K562 (cell line): ENCODE measurements around the gene TARBP2. TPM values are rescaled to one million over a fixed set of nuclear protein-coding genes. Genes with fewer than 3 reads are reported as not detected.

ENCODE experiments used
- ATAC-seq: fragments of 200-7000 bp; cut with Tn5 transposase; 3 replicates; pipeline ENCODE4 v1.9.1; 2020; ENCODE audit warnings: moderate library complexity
- BruUV-seq: library from RNA; stranded (reverse); fragments of 400-500 nt; replicated peaks from 2 replicates; lab custom pipeline; 2021; lab: Mats Ljungman, UMichigan
- CTCF ChIA-PET: fragments of 300-600 bp; formaldehyde crosslinking; extraction: SDS; loops from one replicate; lab custom pipeline; 2021; ENCODE audit warnings: low intra/inter-chr PET ratio; lab: Yijun Ruan, JAX
- POLR2A ChIA-PET: fragments of 300-600, 350-650 bp; sonication (Branson Sonifier 250); formaldehyde crosslinking; extraction: SDS; loops from one replicate; lab custom pipeline; 2021; ENCODE audit warnings: antibody characterized with exemption, inconsistent platforms; lab: Yijun Ruan, JAX
- DNase-seq, 4 experiments: peaks; one replicate each; pipeline versions ENCODE4 v3.0.0 to v3.0.0-alpha.2; 2011 to 2018; ENCODE audit warnings: low spot score in 3 of 4, mixed read lengths in 3 of 4; ENCODE audit errors: extremely low read depth in 1 of 4
- FAIRE-seq: peaks from 2 replicates; lab custom pipeline; 2011; peaks lifted over from hg19 to GRCh38; lab: Jason Lieb, UNC
- H2AFZ ChIP-seq: 2 replicates; pipeline ENCODE4 v1.6.0; 2011; ENCODE audit warnings: low read depth, low read length, control low read depth, inconsistent platforms
- H3K27ac ChIP-seq: fragments of 200-600 bp; 3 replicates; pipeline ENCODE4 v1.8.0; 2011; ENCODE audit warnings: low read depth, mild to moderate bottlenecking, control low read depth, inconsistent platforms, low read length, moderate library complexity, mixed read lengths; ENCODE audit errors: extremely low read depth
- H3K27me3 ChIP-seq, 2 experiments: fragments of 300-600 bp in 1 of 2; 2 replicates in 1 of 2; 3 replicates in 1 of 2; pipeline versions ENCODE4 v1.6.0 to v1.8.0; 2011; ENCODE audit warnings: inconsistent platforms in 2 of 2, low read length in 2 of 2, mild to moderate bottlenecking in 1 of 2, mixed read lengths in 1 of 2, moderate library complexity in 1 of 2; ENCODE audit not compliant: control insufficient read depth in 2 of 2, insufficient read depth in 2 of 2
- H3K36me3 ChIP-seq: fragments of 300-600 bp; 3 replicates; pipeline ENCODE4 v1.8.0; 2011; ENCODE audit warnings: mild to moderate bottlenecking, low read length, inconsistent platforms; ENCODE audit not compliant: control insufficient read depth, insufficient read depth
- H3K4me1 ChIP-seq, 2 experiments: fragments of 200-600 bp in 1 of 2; replicated peaks in 1 of 2; 2 replicates in 1 of 2; 3 replicates in 1 of 2; pipeline versions ENCODE4 v1.5.1 to v1.8.0; 2011; ENCODE audit warnings: inconsistent platforms in 2 of 2, low read length in 2 of 2, mild to moderate bottlenecking in 1 of 2, mixed read lengths in 1 of 2, moderate library complexity in 1 of 2; ENCODE audit not compliant: control insufficient read depth in 2 of 2, insufficient read depth in 2 of 2
- H3K4me2 ChIP-seq: 2 replicates; pipeline ENCODE4 v1.6.1; 2011; ENCODE audit warnings: low read length, control low read depth, inconsistent platforms, mixed read lengths; ENCODE audit not compliant: insufficient read depth
- H3K4me3 ChIP-seq: fragments of 200-600 bp; sonication (generic), shearing (Covaris generic); 2 replicates; pipeline ENCODE4 v1.5.1; 2016; ENCODE audit warnings: control low read depth, inconsistent platforms
- H3K79me2 ChIP-seq: fragments of 200-600 bp; 3 replicates; pipeline ENCODE4 v1.8.0; 2011; ENCODE audit warnings: low read length, inconsistent platforms; ENCODE audit not compliant: control insufficient read depth, insufficient read depth
- H3K9ac ChIP-seq, 2 experiments: 2 replicates each; pipeline versions ENCODE4 v1.6.0 to v1.6.1; 2011; ENCODE audit warnings: low read depth in 2 of 2, low read length in 2 of 2, control low read depth in 1 of 2, inconsistent platforms in 1 of 2, mild to moderate bottlenecking in 1 of 2, mixed read lengths in 1 of 2; ENCODE audit not compliant: insufficient read depth in 1 of 2
- H3K9me1 ChIP-seq: one replicate; pipeline ENCODE4 v1.6.0; 2011; ENCODE audit warnings: inconsistent platforms, mild to moderate bottlenecking, low read length, moderate library complexity; ENCODE audit not compliant: control insufficient read depth, insufficient read depth
- H3K9me3 ChIP-seq: replicated peaks from 2 replicates; pipeline ENCODE4 v1.5.1; 2011; ENCODE audit warnings: low read depth, low read length, inconsistent platforms; ENCODE audit not compliant: control insufficient read depth, insufficient read depth
- H4K20me1 ChIP-seq: replicated peaks from 2 replicates; pipeline ENCODE4 v1.6.1; 2011; ENCODE audit warnings: low read length, inconsistent platforms, mixed read lengths; ENCODE audit not compliant: control insufficient read depth, insufficient read depth
- ELK1 ChIP-seq: sonication (generic); formaldehyde crosslinking; IDR thresholded peaks from 2 replicates; pipeline ENCODE4 v1.8.1; 2022; ENCODE audit warnings: missing genetic modification reagents
- FOXJ2 ChIP-seq: fragments of 200-800 bp; sonication (Bioruptor generic); IDR thresholded peaks from 2 replicates; pipeline ENCODE4 v1.6.1; 2016; ENCODE audit warnings: missing genetic modification characterization, missing compliant biosample characterization
- NFIX ChIP-seq: fragments of 250-450 bp; sonication (Bioruptor Pico); IDR thresholded peaks from 2 replicates; pipeline ENCODE4 v1.4.0; 2020; ENCODE audit warnings: low read depth, mild to moderate bottlenecking, moderate library complexity
- NUFIP1 ChIP-seq: fragments of 450-650 bp; IDR thresholded peaks from 2 replicates; pipeline ENCODE4 v1.6.1; 2018; ENCODE audit not compliant: partially characterized antibody
- POLR3G ChIP-seq: IDR thresholded peaks from 2 replicates; pipeline ENCODE4 v1.6.1; 2011; ENCODE audit not compliant: insufficient read length, insufficient replicate concordance; ENCODE audit errors: extremely low read depth
- PTTG1 ChIP-seq: fragments of 450-650 bp; IDR thresholded peaks from 2 replicates; pipeline ENCODE4 v1.6.1; 2016; ENCODE audit warnings: low read depth, mild to moderate bottlenecking, missing genetic modification characterization, missing compliant biosample characterization
- ZNF282 ChIP-seq: sonication (generic); formaldehyde crosslinking; IDR thresholded peaks from 2 replicates; pipeline ENCODE4 v1.8.1; 2023; ENCODE audit warnings: missing genetic modification reagents
- ZNF785 ChIP-seq: fragments of 250-450 bp; sonication (Bioruptor Pico); IDR thresholded peaks from 2 replicates; pipeline ENCODE4 v1.4.0; 2020; ENCODE audit warnings: mild to moderate bottlenecking
- WGBS: fragments of 100-300 bp; shearing (Covaris generic); methylation state at CpG from one replicate; pipeline ENCODE4 v1.1.6; 2016; ENCODE audit warnings: low coverage, mixed read lengths; ENCODE audit not compliant: insufficient coverage; ENCODE audit errors: missing lambda C conversion rate; 5-methylcytosine and 5-hydroxymethylcytosine counted together
- in situ Hi-C: fragments of 300-500 bp; cut with MboI; formaldehyde crosslinking; loops from 4 replicates; pipeline ENCODE4 v1.15.0; 2018; ENCODE audit warnings: inconsistent platforms, mixed read lengths
- intact Hi-C: fragments of 100-400 bp; cut with micrococcal nuclease; formaldehyde crosslinking; loops from 2 replicates; pipeline ENCODE4 v1.14.2; 2022
- polyA plus RNA-seq, 8 experiments: library from polyadenylated mRNA; depleted of rRNA in 4 of 8; stranded (reverse) in 5 of 8; unstranded in 3 of 8; fragments of >200 nt; fragmentation: Nextera tagmentation in 2 of 8; fragmentation: Illumina TruSeq in 1 of 8; extraction: Ambion mirVana in 2 of 8; extraction: Trizol in 1 of 8; gene quantifications; 2 replicates each; pipeline versions ENCODE4 v1.2.1 to v1.2.3, GENCODE V29; 2011 to 2014; ENCODE audit warnings: inconsistent platforms in 1 of 8, missing spikeins in 1 of 8
- total RNA-seq, 7 experiments: library from RNA; depleted of rRNA in 6 of 7; stranded (reverse); fragments of >200 nt in 6 of 7; fragmentation: Illumina TruSeq in 2 of 7; extraction: Trizol in 2 of 7; gene quantifications; 2 replicates each; pipeline versions ENCODE4 v1.2.1 to v1.2.3, GENCODE V29; 2011 to 2021; ENCODE audit warnings: low replicate concordance in 1 of 7

The TARBP2 gene
- total and polyA plus RNA-seq, 9 of the 15 experiments (the other 6 are each of a cell fraction or from before 2014, with no cell fraction given): 5.6 to 69.0 (median 44.6) TPM

GRCh38 chr12:53530920-53531319 is 29.8 kb downstream of the TARBP2 start:
- Histone ChIP-seq H3K9me3 (no peaks in the 10 kb centered on the region), H3K79me2 (no peaks in the 10 kb centered on the region), H3K36me3 (peaks cover 53% of the 10 kb centered on the region; the same call in 2 of the 3 replicates), H3K9ac (no peak overlapping the region), H2AFZ (no peak overlapping the region), H3K4me3 (no peak overlapping the region), H3K4me1 (no peaks in the 10 kb centered on the region), H3K4me2 (no peak overlapping the region), H3K9me1 (no peaks in the 10 kb centered on the region), H3K27ac (no peak overlapping the region), H4K20me1 (no peaks in the 10 kb centered on the region), H3K27me3 (no peaks in the 10 kb centered on the region)
- BruUV-seq: no TSS peak
- CTCF ChIA-PET: no interaction called here
- FAIRE-seq (no peak), DNase-seq (no peak), ATAC-seq (no peak)
- 80% methylated on average over 4 of the region's 4 CpGs for WGBS
- TF ChIP-seq FOXJ2 (tag) (no peak), ZNF785 (CRISPR knock-in tag) (no peak), ZNF282 (CRISPR knock-in tag) (no peak), NUFIP1 (no peak), ELK1 (CRISPR knock-in tag) (no peak), POLR3G (no peak), PTTG1 (tag) (no peak), NFIX (no peak)
- in situ Hi-C loops: no loop called here
- intact Hi-C loops: no loop called here
- POLR2A ChIA-PET: interaction anchor here (0.6 kb wide), 2 partner anchors 16 to 52 kb away, joined by 3 to 4 read pairs; no protein-coding TSS in a partner anchor
